NCI-H1092 (cell line): Measurements from ENCODE around the gene USP19.

ENCODE experiments used
- DNase-seq: peaks from one replicate; lab custom pipeline; 2025; lab: John Stamatoyannopoulos, UW

Gene USP19

GRCh38 chr3:49120438-49121131 is at the start of gene USP19:
Gene USP19 (minus strand): TSS chr3:49120823. CDS start chr3:49119145, 1,678 bp downstream.
- DNase-seq, result peak; percentile 88

DNA sequence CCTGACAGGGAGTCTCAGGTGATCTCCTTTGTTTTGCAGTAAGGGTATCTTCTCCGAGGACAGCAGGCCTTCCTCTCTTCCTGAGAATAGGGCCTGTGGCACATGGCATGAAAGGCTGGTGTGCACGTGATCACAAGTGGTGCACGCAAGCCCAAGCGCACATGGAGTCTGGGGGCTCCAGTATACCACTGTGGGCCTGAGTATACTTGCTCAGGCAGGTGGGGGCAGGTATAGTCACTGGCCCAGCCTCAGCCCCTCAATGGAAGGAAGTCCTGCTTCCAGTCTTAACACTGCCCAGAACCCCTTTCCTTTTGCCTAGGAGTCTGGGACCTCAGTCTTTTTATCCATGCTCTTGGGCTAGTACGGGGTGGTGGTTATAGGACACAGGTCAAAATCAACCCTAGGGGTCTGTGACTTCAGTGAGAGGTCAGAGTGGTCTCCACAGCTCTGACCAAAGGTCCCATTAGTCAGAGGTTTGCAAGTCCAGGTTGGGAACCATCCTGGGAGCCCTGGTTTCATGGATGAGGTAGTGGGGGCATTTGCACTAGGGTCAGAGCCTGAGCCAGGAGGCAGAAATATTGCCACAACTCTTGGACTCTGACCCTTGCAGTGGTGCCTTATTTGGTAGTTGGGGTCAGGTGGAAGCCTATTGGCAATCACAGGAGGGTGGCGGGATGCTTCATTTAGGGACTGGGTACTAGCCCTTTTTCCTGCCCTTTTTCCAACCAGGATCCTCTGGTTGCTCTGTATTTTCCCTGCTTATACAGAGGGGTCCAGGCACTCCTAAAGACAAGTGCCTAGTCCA is 46.3 kb upstream of the USP19 start:
- DNase-seq, result no peak

DNA sequence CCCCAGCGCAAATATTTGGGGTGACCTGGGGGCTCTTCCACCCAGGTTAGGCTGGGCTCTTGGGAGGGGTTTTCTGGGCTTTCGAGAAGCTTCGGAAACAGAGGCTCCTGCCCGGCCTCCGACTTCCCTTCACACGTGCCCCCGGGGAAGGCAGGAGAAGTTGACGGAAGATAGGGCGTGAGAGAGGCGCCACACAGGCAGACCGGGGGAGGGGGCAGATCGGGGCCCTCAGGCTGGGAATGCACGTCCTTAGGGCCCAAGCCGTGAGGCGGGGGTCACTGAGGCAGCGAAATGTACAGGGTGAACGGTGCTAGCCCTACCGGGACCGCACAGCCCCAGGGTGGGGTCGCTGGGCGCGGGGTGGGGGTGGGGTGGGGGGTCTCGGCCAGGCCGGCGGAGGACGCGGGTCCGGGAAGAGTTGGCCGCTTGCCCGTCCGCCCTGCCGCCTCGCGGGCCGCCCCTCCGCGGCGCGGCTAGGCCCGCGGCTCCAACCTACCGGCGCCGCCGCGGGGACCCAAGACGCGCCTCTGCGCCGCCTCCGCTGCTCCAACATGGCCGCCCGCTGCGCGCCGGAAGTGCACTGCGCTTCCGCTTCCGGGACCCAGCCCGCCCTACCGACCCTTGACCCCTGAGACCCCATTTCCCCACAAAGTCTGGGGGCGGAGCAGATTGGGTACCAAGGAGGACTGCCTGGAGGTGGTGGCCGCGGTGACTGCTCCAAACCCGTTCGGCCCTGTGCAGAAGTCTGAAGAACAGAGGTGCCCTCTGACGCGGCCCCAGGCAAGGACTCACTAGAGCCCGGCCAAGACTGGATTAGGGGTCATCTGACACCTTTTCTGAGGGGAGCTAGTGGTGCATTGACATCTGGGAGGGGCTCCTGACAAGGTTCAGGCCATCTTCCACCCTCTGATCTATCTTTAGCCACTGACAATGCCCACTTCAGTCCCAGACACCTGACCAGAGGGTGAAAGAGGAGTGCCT is 45.4 kb upstream of the USP19 start, which contains the start of gene CCDC71:
CCDC71 (minus strand) TSS at position 561 of the 981 bp plus-strand sequence. CDS start 2,123 bp downstream, outside the sequence.
- peak; percentile 28 for DNase-seq

- no peak for DNase-seq
Measured at GRCh38 chr3:49164983-49165720, 44.5 kb upstream of the USP19 start.

GRCh38 chr3:49163609-49164008 is 43.0 kb upstream of the USP19 start:
- DNase-seq, result no peak

- no peak for DNase-seq
Measured at GRCh38 chr3:49162751-49163419, 42.3 kb upstream of the USP19 start.

DNA sequence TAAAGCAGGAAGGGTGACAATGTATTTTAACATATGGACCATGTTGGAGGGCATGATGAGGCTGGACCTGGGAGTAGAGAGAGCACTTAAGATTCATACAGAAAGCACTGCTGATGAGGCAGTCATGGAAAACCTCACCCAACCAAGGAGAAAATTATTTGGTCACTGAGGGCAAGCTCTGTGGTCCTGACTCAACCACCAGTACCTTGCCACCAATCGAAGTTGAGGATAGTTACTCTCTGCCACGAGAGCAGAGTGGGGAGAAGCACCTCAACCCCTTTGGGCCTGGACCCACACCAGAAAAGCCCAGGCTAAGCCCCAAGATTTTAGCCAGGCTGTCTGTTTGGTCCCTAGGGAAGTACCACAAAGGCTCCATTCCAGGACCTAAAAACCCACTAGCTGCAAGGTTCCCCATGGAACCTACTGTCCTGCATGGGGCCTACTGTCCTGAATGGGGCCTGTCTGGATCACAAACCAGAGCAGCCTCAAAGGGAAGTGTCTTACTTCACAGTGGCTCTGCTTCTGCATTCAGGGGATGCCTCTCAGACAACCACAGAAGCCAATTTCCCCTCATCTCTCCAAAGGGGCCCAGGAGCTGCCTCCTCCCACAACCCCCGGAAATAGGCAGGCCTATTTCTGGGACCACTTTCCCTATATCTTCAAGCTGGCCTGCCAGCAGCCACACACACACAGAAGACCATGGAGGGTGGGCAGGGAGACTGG is 41.3 kb upstream of the USP19 start:
- DNase-seq, result no peak

DNA sequence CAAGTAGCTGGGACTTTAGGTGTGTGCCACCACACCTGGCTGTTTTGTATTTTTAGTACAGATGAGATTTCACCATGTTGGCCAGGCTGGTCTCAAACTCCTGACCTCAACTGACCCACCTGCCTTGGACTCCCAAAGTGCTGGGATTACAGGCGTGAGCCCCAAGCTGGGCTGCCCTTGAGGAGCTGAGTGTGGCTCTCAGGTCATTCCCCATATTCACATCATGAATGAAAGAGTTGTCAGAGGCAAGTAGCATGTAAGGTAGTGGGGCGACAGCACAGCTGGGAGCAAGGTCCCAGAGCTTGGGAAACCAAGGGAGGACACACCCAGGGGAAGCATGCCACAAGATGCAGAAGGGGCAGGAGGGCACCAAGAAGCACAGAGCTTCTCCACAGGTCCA is 40.6 kb upstream of the USP19 start:
- DNase-seq, result no peak

DNA sequence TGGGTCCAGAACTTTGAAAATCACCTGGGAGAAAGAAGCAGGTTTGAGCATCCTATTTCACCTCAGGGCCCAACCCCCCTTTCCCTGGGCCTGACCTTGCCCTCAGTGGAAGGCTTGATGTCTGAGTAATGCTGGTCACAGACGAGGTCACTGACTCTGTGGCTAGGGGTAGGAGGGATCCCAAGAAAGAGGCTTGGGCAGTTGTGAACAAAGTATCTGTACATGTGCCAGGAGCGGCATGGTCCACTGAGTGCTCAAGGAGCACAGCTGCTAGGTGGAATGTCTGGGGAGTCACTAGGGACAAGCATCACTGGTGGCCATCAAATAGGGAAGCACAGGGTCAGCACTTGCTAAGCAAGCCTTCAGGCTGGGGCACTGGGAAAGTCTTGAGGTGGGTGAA is 38.2 kb upstream of the USP19 start:
- no peak for DNase-seq

- DNase-seq, result no peak
Measured at GRCh38 chr3:49158103-49158709, 37.6 kb upstream of the USP19 start.

DNA sequence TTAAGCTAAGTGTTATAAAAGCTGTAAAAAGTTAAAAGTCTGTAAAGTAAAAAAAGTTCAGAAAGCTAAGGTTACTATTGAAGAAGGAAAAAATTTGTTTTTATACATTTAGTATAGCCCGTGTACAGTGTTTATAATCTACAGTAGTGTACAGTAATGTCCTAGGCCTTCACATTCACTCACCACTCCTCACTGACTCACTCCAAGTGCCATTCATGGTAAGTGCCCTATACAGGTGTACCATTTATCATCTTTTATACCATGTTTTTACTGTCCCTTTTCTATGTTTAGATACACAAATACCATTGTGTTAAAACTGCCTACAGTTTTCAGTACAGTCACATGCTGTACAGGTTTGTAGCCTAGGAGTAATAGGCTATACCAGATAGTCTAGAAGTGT is 36.7 kb upstream of the USP19 start:
- no peak for DNase-seq

GRCh38 chr3:49153349-49153912 is 32.8 kb upstream of the USP19 start:
- DNase-seq, result no peak

DNA sequence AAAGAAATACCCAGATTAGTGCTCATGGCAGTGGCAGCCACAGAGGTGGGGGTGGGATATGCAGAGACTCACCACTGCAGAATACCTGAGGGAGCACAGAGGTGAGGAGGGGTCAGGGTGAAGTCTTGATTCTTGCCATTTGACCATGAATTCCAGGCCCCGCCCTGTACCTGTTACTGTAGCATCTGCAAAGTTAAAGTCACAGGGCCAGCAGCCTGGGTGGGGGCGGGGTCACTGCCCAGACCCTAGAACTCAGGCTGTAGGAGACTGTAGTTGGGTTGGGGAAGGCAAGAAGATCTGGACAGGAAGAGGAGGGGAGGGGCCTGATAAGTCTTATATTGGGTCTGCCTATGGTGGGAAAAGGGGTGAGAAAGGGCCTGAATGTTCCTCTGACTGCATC is 31.0 kb upstream of the USP19 start:
- no peak for DNase-seq

- no peak for DNase-seq
Measured at GRCh38 chr3:49148159-49148558, 27.5 kb upstream of the USP19 start.

GRCh38 chr3:49140080-49140479 is 19.5 kb upstream of the USP19 start:
- DNase-seq, result no peak

DNA sequence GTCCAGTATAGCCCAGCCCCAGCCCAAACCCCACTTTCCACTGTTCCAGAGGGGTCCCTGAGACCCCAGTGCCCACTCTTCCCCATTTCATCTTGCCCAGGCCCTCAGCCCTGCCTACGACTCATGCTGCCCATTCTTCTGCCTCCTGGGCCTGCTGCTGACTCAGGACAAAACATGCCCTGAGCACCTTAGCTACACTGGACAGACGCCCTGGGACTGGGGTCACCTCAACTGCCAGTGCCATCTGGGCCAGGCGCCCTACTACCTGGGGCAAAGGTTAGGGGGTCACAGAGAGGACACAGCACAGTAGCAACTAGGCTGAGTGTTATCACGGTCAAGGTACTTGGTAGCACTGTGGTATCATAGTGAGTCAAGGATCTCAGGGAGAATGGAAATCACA is 14.9 kb upstream of the USP19 start:
- no peak for DNase-seq

- no peak for DNase-seq
Measured at GRCh38 chr3:49134471-49135265, 14.0 kb upstream of the USP19 start.

DNA sequence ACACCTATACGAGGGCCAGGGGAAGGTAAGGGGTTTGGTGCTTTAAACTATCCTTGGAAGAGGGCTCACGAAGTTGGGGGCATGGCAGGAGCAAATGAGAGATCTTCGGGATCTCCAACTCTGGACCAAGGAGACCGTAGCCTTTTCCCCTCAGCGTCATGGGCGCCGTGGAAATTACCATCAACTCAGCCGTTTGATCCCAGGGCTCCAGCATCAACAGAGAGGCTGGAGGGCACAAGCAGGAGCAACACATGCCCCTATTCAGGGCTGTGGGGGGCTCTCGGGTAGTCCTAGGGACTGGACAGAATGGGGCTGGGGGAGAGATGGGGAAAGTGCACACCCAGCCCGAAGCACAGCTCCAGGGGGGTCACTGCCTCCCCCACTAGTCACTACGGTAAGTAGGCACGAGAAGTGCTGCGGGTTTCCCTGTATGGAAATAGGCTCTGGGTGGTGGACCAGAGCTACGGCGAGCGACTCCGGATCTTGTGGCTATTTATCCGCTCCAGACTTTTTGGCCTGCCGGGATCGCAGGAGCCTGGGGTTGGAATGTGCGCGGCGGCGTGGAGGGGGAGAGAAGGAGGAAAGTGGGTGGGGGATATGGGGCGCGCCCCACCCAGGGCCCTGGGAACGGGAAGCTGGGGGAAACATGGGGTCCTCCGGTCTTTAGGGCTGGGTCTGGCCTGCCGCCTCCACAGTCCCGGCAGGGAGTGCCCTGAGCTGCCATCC is 12.8 kb upstream of the USP19 start:
- DNase-seq, result peak; percentile 7
